GM18870 (cell line): ENCODE data around the gene ASS1.
"Not testable (repeated sequence)": the region's sequence is repeated elsewhere in the genome, so short reads cannot be mapped to it uniquely, and the experiment has no call there.

Source experiments
- ATAC-seq: cut with Tn5 transposase; IDR thresholded peaks from one replicate; pipeline ENCODE4 v1.9.1; 2021; ENCODE audit warnings: moderate library complexity; ENCODE audit not compliant: unreplicated experiment

ASS1 gene

GRCh38 chr9:130444565-130445221 lies at the start of gene ASS1:
Gene ASS1 (plus strand): TSS chr9:130444961. CDS start chr9:130452229, 7,268 bp downstream.
- ATAC-seq: no peak

GRCh38 chr9:130395810-130396435 lies 48.8 kb upstream of the ASS1 start:
- ATAC-seq: no peak

- no peak for ATAC-seq
These were observed 48.2 kb upstream of the ASS1 start for GRCh38 chr9:130396581-130396980.

- ATAC-seq: no peak
These were observed 46.1 kb upstream of the ASS1 start for GRCh38 chr9:130398487-130399240.

GRCh38 chr9:130399768-130400167 lies 45.0 kb upstream of the ASS1 start:
- no peak for ATAC-seq

GRCh38 chr9:130400870-130401269 lies 43.9 kb upstream of the ASS1 start:
- no peak for ATAC-seq

- not testable (repeated sequence) for ATAC-seq
These were observed 43.0 kb upstream of the ASS1 start for GRCh38 chr9:130401742-130402141.

- no peak for ATAC-seq
These were observed 42.5 kb upstream of the ASS1 start for GRCh38 chr9:130402243-130402642.

GRCh38 chr9:130402645-130403440 lies 41.9 kb upstream of the ASS1 start:
- no peak for ATAC-seq

- no peak for ATAC-seq
These were observed 39.0 kb upstream of the ASS1 start for GRCh38 chr9:130405657-130406257.

- no peak for ATAC-seq
These were observed 38.4 kb upstream of the ASS1 start for GRCh38 chr9:130406278-130406895.

- no peak for ATAC-seq
These were observed 36.7 kb upstream of the ASS1 start for GRCh38 chr9:130407916-130408663.

- no peak for ATAC-seq
These were observed 36.1 kb upstream of the ASS1 start for GRCh38 chr9:130408669-130409068.

- no peak for ATAC-seq
These were observed 35.5 kb upstream of the ASS1 start for GRCh38 chr9:130409246-130409645.

GRCh38 chr9:130410443-130410842 lies 34.3 kb upstream of the ASS1 start:
- no peak for ATAC-seq

- no peak for ATAC-seq
These were observed 33.2 kb upstream of the ASS1 start for GRCh38 chr9:130411566-130411915.

GRCh38 chr9:130414081-130414731 lies 30.6 kb upstream of the ASS1 start:
- ATAC-seq: no peak

- no peak for ATAC-seq
These were observed 29.6 kb upstream of the ASS1 start for GRCh38 chr9:130414910-130415746.
